Transverse colon (tissue), 3 donors: Measurements from ENCODE around the gene CMTR2.

ENCODE experiments used
- EP300 ChIP-seq: sonication (generic); formaldehyde crosslinking; IDR thresholded peaks from one replicate; pipeline ENCODE4 v1.6.1; 2017; ENCODE audit warnings: antibody characterized with exemption, low read depth
- POLR2A ChIP-seq: fragments of 450-650 bp; IDR thresholded peaks from one replicate; pipeline ENCODE4 v1.6.1; 2016; ENCODE audit warnings: antibody characterized with exemption, mild to moderate bottlenecking, moderate library complexity
- TF ChIP-seq, protein P1 (sequence below), 5 experiments: fragments of 200-600 bp in 3 of 5; fragments of 450-650 bp in 2 of 5; sonication (generic) in 3 of 5; IDR thresholded peaks; 1 replicate in 2 of 5; 2 replicates in 3 of 5; pipeline ENCODE4 v1.5.1; 2016 to 2017; ENCODE audit warnings: antibody characterized with exemption in 5 of 5, inconsistent platforms in 3 of 5, mild to moderate bottlenecking in 2 of 5, moderate library complexity in 1 of 5

DNA sequence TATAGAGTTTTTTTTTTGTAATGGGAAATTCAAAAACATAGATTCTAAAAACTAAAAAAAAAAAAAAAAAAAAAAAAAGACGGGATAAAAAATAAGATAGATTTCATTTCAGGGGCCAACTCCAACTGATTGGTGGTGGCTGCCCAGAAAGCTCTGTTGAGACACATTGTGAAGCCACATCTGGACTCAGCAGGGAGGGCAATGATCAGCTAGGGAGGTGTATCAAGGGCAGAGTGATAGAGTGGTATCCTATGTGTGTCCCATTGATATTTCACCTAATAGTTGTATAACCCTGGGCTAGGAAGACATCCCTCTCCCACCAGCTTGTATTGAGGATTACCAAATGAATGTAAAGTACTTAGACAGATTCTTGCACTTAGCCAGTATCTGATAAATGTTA is 6.7 kb upstream of the CMTR2 start:
- TF ChIP-seq, protein P1, sequence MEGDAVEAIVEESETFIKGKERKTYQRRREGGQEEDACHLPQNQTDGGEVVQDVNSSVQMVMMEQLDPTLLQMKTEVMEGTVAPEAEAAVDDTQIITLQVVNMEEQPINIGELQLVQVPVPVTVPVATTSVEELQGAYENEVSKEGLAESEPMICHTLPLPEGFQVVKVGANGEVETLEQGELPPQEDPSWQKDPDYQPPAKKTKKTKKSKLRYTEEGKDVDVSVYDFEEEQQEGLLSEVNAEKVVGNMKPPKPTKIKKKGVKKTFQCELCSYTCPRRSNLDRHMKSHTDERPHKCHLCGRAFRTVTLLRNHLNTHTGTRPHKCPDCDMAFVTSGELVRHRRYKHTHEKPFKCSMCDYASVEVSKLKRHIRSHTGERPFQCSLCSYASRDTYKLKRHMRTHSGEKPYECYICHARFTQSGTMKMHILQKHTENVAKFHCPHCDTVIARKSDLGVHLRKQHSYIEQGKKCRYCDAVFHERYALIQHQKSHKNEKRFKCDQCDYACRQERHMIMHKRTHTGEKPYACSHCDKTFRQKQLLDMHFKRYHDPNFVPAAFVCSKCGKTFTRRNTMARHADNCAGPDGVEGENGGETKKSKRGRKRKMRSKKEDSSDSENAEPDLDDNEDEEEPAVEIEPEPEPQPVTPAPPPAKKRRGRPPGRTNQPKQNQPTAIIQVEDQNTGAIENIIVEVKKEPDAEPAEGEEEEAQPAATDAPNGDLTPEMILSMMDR (IDR thresholded peaks at IDR 0.05): no peak
- TF ChIP-seq EP300 (no peak), POLR2A (no peak)
